ENCODE data around the gene ODAD2.

DNA sequence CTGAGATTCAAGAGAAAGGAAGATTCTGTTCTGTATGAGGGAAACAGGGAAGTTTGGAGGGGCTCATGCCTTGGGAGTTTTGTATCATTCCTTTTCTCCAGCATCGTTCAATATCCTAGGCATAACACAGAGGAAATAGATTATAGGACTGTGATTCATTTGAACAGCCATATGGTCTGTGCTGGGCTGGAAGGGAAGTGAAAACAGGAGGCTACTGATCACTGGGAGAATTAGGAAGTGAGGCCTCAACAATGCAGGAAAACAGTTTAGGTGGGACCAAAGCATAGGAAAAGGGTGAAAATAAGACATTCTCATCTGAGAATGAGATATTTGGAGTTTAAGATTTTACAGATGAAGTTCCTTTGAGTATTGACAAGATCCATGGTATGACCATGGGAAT lies 182.6 kb downstream of the ODAD2 start:
- no peak for TF ChIP-seq POLR2A (IDR thresholded peaks at IDR 0.05; ENCODE audit: low read depth, low read length)
- no peak for TF ChIP-seq TAF1 (IDR thresholded peaks at IDR 0.05; ENCODE audit: low read depth, low read length)
